ENCODE data around the gene NHLH1. TPM values are rescaled to one million over a fixed set of nuclear protein-coding genes. Genes with fewer than 3 reads are reported as not detected.
A peak's percentile ranks its signal among the peaks of the same experiment; 100 is the strongest.

The NHLH1 gene
- total RNA-seq, 2 experiments from 2014 or later: 0.63 to 0.68 TPM

DNA sequence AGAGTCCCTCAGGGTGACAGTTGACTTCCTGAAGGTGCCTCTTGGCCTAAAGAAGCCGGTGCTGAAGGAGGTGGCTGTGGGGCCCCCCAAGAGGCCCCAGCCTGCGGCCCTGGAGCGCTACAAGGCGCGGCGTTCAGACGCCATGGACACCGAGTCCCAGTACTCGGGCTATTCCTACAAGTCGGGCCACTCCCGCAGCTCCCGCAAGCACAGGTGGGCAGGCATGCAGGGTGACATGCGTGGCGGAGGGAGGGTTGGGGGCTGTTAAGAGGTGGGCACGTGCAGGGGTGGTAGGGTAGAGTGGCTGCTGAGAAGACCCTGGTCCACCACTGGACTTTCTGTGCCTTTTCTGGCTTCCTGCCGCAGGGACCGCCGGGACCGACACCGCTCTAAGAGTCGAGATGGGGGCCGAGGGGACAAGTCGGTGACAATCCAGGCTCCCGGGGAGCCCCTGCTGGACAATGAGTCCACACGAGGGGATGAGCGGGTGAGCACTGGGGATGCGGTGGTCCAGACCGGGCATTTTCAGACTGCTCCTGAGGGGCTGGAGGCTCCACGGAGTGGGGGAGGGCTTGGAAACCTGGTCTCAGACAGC, 48.9 kb downstream of the NHLH1 start:
- Histone ChIP-seq H3K36me3 (ENCODE audit: insufficient read depth, low read length) (no peaks in the 10 kb centered on the region), H3K4me3 (ENCODE audit: low read depth, low read length, poor library complexity, severe bottlenecking) (no peak overlapping the region), H4K20me1 (ENCODE audit: insufficient read depth, low read length) (no peaks in the 10 kb centered on the region), H3K79me2 (ENCODE audit: insufficient read depth, low read depth, low read length) (no peaks in the 10 kb centered on the region), H2AFZ (ENCODE audit: low read length) (no peak overlapping the region), H3K27ac (ENCODE audit: low read depth, low read length, poor library complexity, severe bottlenecking) (no peak overlapping the region), H3K9me2 (ENCODE audit: insufficient read depth, low read length) (no peaks in the 10 kb centered on the region), H3K9me3 (ENCODE audit: low read length) (no peaks in the 10 kb centered on the region), H3K4me1 (ENCODE audit: insufficient read depth, low read length, poor library complexity, severe bottlenecking) (no peaks in the 10 kb centered on the region), H3K4me2 (ENCODE audit: low read length) (no peak overlapping the region)
- intact Hi-C loops (cut with micrococcal nuclease; ENCODE audit: unreplicated experiment): no loop called here
- TF ChIP-seq, protein P1, sequence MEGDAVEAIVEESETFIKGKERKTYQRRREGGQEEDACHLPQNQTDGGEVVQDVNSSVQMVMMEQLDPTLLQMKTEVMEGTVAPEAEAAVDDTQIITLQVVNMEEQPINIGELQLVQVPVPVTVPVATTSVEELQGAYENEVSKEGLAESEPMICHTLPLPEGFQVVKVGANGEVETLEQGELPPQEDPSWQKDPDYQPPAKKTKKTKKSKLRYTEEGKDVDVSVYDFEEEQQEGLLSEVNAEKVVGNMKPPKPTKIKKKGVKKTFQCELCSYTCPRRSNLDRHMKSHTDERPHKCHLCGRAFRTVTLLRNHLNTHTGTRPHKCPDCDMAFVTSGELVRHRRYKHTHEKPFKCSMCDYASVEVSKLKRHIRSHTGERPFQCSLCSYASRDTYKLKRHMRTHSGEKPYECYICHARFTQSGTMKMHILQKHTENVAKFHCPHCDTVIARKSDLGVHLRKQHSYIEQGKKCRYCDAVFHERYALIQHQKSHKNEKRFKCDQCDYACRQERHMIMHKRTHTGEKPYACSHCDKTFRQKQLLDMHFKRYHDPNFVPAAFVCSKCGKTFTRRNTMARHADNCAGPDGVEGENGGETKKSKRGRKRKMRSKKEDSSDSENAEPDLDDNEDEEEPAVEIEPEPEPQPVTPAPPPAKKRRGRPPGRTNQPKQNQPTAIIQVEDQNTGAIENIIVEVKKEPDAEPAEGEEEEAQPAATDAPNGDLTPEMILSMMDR (conservative IDR thresholded peaks at IDR 0.05; ENCODE audit: low read length): no peak
- TF ChIP-seq EZH2phosphoT487 (IDR thresholded peaks at IDR 0.05; ENCODE audit: borderline replicate concordance, low read depth, low read length): no peak
- ChIA-PET POLR2A (no interaction called here), CTCF (ENCODE audit: unreplicated experiment) (no interaction called here)
- DNase-seq (ENCODE audit: low spot score): no peak
- no TSS peak for BruUV-seq (replicated peaks)

DNA sequence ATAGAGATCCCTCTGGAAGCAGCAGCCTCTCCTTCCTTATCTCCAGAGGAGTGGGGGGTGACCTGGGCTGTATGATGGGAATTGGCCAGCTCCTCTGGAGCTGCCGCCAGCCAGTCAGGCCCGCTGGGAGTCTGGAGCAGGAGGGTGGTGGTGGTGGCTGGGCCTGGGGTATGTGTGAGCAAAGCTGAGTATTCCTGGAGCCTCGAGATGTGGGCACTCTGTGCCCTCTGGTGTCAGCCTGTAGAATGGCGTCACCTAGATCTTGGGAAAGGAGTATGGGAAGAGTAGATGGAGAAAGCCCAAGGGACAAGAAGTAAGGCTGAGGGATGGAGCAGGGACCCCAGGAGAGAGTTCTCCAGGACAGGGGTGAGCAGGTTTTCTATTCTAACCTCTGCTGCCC, 49.5 kb downstream of the NHLH1 start:
- no TSS peak for BruUV-seq (replicated peaks)
- Histone ChIP-seq H2AFZ (ENCODE audit: low read length) (no peak overlapping the region), H4K20me1 (ENCODE audit: insufficient read depth, low read length) (no peaks in the 10 kb centered on the region), H3K9me2 (ENCODE audit: insufficient read depth, low read length) (no peaks in the 10 kb centered on the region), H3K27ac (ENCODE audit: low read depth, low read length, poor library complexity, severe bottlenecking) (no peak overlapping the region), H3K79me2 (ENCODE audit: insufficient read depth, low read depth, low read length) (no peaks in the 10 kb centered on the region), H3K36me3 (ENCODE audit: insufficient read depth, low read length) (no peaks in the 10 kb centered on the region), H3K4me1 (ENCODE audit: insufficient read depth, low read length, poor library complexity, severe bottlenecking) (no peaks in the 10 kb centered on the region), H3K4me3 (ENCODE audit: low read depth, low read length, poor library complexity, severe bottlenecking) (no peak overlapping the region), H3K9me3 (ENCODE audit: low read length) (no peaks in the 10 kb centered on the region), H3K4me2 (ENCODE audit: low read length) (no peak overlapping the region)
- ChIA-PET CTCF (ENCODE audit: unreplicated experiment) (no interaction called here), POLR2A (interaction anchor here (0.7 to 1.3 kb wide), 2 partner anchors 189 to 193 kb away, joined by 3 read pairs; no protein-coding TSS in a partner anchor)
- DNase-seq (ENCODE audit: low spot score): no peak
- no peak for TF ChIP-seq EZH2phosphoT487 (IDR thresholded peaks at IDR 0.05; ENCODE audit: borderline replicate concordance, low read depth, low read length)
- TF ChIP-seq, protein P1 (conservative IDR thresholded peaks at IDR 0.05; ENCODE audit: low read length): peak; percentile 68
- intact Hi-C loops (cut with micrococcal nuclease; ENCODE audit: unreplicated experiment): no loop called here

DNA sequence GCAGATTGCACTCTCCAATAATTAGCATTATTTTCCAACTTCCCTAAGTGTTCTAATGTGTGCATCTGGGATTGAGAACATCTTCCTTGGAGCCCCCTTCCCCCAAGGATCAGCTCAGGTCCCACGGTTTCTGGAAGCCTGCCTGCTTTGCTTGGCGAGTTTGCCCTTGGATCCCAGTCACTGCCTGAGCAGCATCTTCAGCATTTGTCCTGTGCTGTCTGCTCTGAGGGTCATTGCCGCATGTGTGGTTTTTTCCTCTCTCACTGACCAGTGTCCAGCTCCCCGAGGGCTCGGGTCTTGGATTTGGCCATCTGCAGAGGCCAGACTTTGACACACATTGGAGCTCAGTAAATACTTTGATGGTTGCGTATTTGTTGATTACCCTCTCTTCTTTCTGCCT, 51.6 kb downstream of the NHLH1 start:
- no peak for DNase-seq (ENCODE audit: low spot score)
- Histone ChIP-seq H3K27ac (ENCODE audit: low read depth, low read length, poor library complexity, severe bottlenecking) (no peak overlapping the region), H3K4me3 (ENCODE audit: low read depth, low read length, poor library complexity, severe bottlenecking) (no peak overlapping the region), H4K20me1 (ENCODE audit: insufficient read depth, low read length) (no peaks in the 10 kb centered on the region), H3K36me3 (ENCODE audit: insufficient read depth, low read length) (no peaks in the 10 kb centered on the region), H2AFZ (ENCODE audit: low read length) (no peak overlapping the region), H3K79me2 (ENCODE audit: insufficient read depth, low read depth, low read length) (no peaks in the 10 kb centered on the region), H3K4me1 (ENCODE audit: insufficient read depth, low read length, poor library complexity, severe bottlenecking) (no peaks in the 10 kb centered on the region), H3K9me2 (ENCODE audit: insufficient read depth, low read length) (no peaks in the 10 kb centered on the region), H3K9me3 (ENCODE audit: low read length) (no peaks in the 10 kb centered on the region), H3K4me2 (ENCODE audit: low read length) (no peak overlapping the region)
- intact Hi-C loops (cut with micrococcal nuclease; ENCODE audit: unreplicated experiment): no loop called here
- ChIA-PET CTCF (ENCODE audit: unreplicated experiment) (interaction anchor here (0.6 kb wide), 1 partner anchor 12 kb away, joined by 5 read pairs; no protein-coding TSS in a partner anchor), POLR2A (no interaction called here)
- TF ChIP-seq EZH2phosphoT487 (IDR thresholded peaks at IDR 0.05; ENCODE audit: borderline replicate concordance, low read depth, low read length): no peak
- TF ChIP-seq, protein P1 (conservative IDR thresholded peaks at IDR 0.05; ENCODE audit: low read length): no peak
- no TSS peak for BruUV-seq (replicated peaks)

All from OCI-LY7 (cell line).